Measurements from ENCODE around the gene KRTAP10-8.
"Not testable (repeated sequence)": the region's sequence is repeated elsewhere in the genome, so short reads cannot be mapped to it uniquely, and the experiment has no call there.

The KRTAP10-8 gene

GRCh38 chr21:44648557-44649311 is 36.9 kb downstream of the KRTAP10-8 start:
- DNase-seq = no peak

- no peak for DNase-seq
These were observed 37.7 kb downstream of the KRTAP10-8 start for GRCh38 chr21:44649521-44650100.

GRCh38 chr21:44650265-44650972 is 38.5 kb downstream of the KRTAP10-8 start:
- no peak for DNase-seq

GRCh38 chr21:44650973-44651675 is 39.2 kb downstream of the KRTAP10-8 start:
- no peak for DNase-seq

- DNase-seq = no peak
These were observed 41.2 kb downstream of the KRTAP10-8 start for GRCh38 chr21:44653123-44653522.

- peak; percentile 40 for DNase-seq
These were observed 42.0 kb downstream of the KRTAP10-8 start for GRCh38 chr21:44653656-44654575.

- no peak for DNase-seq
These were observed 42.8 kb downstream of the KRTAP10-8 start, which contains the start of gene KRTAP12-4 for GRCh38 chr21:44654576-44655175. Gene KRTAP12-4, minus strand, starts transcription at chr21:44654659. Its CDS starts 45 bp downstream, at chr21:44654614.

- DNase-seq = no peak
These were observed 45.0 kb downstream of the KRTAP10-8 start for GRCh38 chr21:44656868-44657267.

GRCh38 chr21:44657635-44658540 is 46.0 kb downstream of the KRTAP10-8 start, which contains the start of gene KRTAP12-3:
Gene KRTAP12-3, plus strand, starts transcription at chr21:44657932. Its CDS starts 48 bp downstream, at chr21:44657980.
- peak; percentile 18 for DNase-seq

- no peak for DNase-seq
These were observed 46.6 kb downstream of the KRTAP10-8 start for GRCh38 chr21:44658541-44658910.

GRCh38 chr21:44658913-44659595 is 47.2 kb downstream of the KRTAP10-8 start:
- no peak for DNase-seq

GRCh38 chr21:44661567-44661966 is 49.7 kb downstream of the KRTAP10-8 start:
- DNase-seq = not testable (repeated sequence)
